ENCODE measurements around the gene CAP2. TPM values are rescaled to one million over a fixed set of nuclear protein-coding genes. Genes with fewer than 3 reads are reported as not detected.

CAP2 gene
- total and polyA plus RNA-seq, 2 experiments from 2014 or later = 6.7 to 9.1 TPM

DNA sequence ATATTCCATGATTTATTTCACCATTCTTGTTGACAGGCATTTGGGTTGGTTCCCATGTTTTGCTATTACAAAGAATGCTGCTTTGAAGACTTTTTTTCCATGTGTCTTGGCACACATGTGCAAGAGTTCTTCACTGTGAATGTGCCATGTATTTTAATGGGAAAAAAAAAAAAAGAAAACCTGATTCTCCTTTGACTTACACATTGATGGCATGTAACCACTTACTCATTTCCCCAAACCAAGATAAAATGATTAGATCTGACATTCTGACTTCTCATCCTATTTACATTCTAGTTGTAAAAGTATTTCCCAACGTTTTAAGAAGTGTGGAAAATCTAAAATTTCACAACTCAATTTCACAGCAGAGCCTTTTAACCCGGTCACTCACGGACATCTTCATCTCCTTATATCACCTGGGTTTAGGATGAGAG is 4.4 kb downstream of the CAP2 start:
- peaks cover 26% of the 10 kb centered on the region; the same call in 2 of the 3 replicates for H3K36me3 Mint-ChIP-seq (ENCODE audit: low read depth)
- H3K27me3 Mint-ChIP-seq (ENCODE audit: insufficient read depth, low read depth, poor library complexity) = peaks cover 8% of the 10 kb centered on the region
- peaks cover 48% of the 10 kb centered on the region for H3K79me2 ChIP-seq (replicated peaks; ENCODE audit: insufficient read depth)
- H3K27ac Mint-ChIP-seq = no peak overlapping the region
- H3K4me3 Mint-ChIP-seq = no peak overlapping the region
- H3K4me2 ChIP-seq = no peak overlapping the region
- H3F3A ChIP-seq (replicated peaks; ENCODE audit: low read depth) = no peaks in the 10 kb centered on the region
- peaks cover 6% of the 10 kb centered on the region; the same call in 1 of the 2 replicates for H3K4me1 ChIP-seq (ENCODE audit: insufficient read depth)
- no peaks in the 10 kb centered on the region for H4K20me1 ChIP-seq (replicated peaks; ENCODE audit: insufficient read depth)
- H3K4me1 Mint-ChIP-seq = peaks cover 9% of the 10 kb centered on the region; the same call in 2 of the 3 replicates
- H3K27me3 ChIP-seq (ENCODE audit: insufficient read depth) = no peaks in the 10 kb centered on the region
- H2AFZ ChIP-seq = no peak overlapping the region
- no peaks in the 10 kb centered on the region for H3K9me2 ChIP-seq (ENCODE audit: insufficient read depth)
- no peak overlapping the region for H3K4me3 ChIP-seq
- peaks cover 6% of the 10 kb centered on the region; the same call in 1 of the 3 replicates for H3K9me3 Mint-ChIP-seq
- TF ChIP-seq CREB1 (CRISPR knock-in tag; IDR thresholded peaks at IDR 0.05; ENCODE audit: low read depth) (no peak), EZH2 (IDR thresholded peaks at IDR 0.05; ENCODE audit: low read depth, unreplicated experiment) (no peak), POLR2AphosphoS5 (IDR thresholded peaks at IDR 0.05; ENCODE audit: low read depth) (no peak), STAT1 (IDR thresholded peaks at IDR 0.05; ENCODE audit: unreplicated experiment) (no peak), ZNF331 (CRISPR knock-in tag; IDR thresholded peaks at IDR 0.05; ENCODE audit: low read depth) (no peak), EZH2phosphoT487 (IDR thresholded peaks at IDR 0.05; ENCODE audit: unreplicated experiment) (no peak), NANOG (IDR thresholded peaks at IDR 0.05; ENCODE audit: borderline replicate concordance) (no peak), ZNF114 (CRISPR knock-in tag; IDR thresholded peaks at IDR 0.05) (no peak), JUNB (IDR thresholded peaks at IDR 0.05; ENCODE audit: unreplicated experiment) (no peak)
- TF ChIP-seq, protein P1, sequence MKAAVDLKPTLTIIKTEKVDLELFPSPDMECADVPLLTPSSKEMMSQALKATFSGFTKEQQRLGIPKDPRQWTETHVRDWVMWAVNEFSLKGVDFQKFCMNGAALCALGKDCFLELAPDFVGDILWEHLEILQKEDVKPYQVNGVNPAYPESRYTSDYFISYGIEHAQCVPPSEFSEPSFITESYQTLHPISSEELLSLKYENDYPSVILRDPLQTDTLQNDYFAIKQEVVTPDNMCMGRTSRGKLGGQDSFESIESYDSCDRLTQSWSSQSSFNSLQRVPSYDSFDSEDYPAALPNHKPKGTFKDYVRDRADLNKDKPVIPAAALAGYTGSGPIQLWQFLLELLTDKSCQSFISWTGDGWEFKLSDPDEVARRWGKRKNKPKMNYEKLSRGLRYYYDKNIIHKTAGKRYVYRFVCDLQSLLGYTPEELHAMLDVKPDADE (IDR thresholded peaks at IDR 0.05) = no peak
- TF ChIP-seq, protein P2, sequence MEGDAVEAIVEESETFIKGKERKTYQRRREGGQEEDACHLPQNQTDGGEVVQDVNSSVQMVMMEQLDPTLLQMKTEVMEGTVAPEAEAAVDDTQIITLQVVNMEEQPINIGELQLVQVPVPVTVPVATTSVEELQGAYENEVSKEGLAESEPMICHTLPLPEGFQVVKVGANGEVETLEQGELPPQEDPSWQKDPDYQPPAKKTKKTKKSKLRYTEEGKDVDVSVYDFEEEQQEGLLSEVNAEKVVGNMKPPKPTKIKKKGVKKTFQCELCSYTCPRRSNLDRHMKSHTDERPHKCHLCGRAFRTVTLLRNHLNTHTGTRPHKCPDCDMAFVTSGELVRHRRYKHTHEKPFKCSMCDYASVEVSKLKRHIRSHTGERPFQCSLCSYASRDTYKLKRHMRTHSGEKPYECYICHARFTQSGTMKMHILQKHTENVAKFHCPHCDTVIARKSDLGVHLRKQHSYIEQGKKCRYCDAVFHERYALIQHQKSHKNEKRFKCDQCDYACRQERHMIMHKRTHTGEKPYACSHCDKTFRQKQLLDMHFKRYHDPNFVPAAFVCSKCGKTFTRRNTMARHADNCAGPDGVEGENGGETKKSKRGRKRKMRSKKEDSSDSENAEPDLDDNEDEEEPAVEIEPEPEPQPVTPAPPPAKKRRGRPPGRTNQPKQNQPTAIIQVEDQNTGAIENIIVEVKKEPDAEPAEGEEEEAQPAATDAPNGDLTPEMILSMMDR (conservative IDR thresholded peaks at IDR 0.05; ENCODE audit: low read depth in 2 of 2) = no peak
- TF ChIP-seq, protein P3, sequence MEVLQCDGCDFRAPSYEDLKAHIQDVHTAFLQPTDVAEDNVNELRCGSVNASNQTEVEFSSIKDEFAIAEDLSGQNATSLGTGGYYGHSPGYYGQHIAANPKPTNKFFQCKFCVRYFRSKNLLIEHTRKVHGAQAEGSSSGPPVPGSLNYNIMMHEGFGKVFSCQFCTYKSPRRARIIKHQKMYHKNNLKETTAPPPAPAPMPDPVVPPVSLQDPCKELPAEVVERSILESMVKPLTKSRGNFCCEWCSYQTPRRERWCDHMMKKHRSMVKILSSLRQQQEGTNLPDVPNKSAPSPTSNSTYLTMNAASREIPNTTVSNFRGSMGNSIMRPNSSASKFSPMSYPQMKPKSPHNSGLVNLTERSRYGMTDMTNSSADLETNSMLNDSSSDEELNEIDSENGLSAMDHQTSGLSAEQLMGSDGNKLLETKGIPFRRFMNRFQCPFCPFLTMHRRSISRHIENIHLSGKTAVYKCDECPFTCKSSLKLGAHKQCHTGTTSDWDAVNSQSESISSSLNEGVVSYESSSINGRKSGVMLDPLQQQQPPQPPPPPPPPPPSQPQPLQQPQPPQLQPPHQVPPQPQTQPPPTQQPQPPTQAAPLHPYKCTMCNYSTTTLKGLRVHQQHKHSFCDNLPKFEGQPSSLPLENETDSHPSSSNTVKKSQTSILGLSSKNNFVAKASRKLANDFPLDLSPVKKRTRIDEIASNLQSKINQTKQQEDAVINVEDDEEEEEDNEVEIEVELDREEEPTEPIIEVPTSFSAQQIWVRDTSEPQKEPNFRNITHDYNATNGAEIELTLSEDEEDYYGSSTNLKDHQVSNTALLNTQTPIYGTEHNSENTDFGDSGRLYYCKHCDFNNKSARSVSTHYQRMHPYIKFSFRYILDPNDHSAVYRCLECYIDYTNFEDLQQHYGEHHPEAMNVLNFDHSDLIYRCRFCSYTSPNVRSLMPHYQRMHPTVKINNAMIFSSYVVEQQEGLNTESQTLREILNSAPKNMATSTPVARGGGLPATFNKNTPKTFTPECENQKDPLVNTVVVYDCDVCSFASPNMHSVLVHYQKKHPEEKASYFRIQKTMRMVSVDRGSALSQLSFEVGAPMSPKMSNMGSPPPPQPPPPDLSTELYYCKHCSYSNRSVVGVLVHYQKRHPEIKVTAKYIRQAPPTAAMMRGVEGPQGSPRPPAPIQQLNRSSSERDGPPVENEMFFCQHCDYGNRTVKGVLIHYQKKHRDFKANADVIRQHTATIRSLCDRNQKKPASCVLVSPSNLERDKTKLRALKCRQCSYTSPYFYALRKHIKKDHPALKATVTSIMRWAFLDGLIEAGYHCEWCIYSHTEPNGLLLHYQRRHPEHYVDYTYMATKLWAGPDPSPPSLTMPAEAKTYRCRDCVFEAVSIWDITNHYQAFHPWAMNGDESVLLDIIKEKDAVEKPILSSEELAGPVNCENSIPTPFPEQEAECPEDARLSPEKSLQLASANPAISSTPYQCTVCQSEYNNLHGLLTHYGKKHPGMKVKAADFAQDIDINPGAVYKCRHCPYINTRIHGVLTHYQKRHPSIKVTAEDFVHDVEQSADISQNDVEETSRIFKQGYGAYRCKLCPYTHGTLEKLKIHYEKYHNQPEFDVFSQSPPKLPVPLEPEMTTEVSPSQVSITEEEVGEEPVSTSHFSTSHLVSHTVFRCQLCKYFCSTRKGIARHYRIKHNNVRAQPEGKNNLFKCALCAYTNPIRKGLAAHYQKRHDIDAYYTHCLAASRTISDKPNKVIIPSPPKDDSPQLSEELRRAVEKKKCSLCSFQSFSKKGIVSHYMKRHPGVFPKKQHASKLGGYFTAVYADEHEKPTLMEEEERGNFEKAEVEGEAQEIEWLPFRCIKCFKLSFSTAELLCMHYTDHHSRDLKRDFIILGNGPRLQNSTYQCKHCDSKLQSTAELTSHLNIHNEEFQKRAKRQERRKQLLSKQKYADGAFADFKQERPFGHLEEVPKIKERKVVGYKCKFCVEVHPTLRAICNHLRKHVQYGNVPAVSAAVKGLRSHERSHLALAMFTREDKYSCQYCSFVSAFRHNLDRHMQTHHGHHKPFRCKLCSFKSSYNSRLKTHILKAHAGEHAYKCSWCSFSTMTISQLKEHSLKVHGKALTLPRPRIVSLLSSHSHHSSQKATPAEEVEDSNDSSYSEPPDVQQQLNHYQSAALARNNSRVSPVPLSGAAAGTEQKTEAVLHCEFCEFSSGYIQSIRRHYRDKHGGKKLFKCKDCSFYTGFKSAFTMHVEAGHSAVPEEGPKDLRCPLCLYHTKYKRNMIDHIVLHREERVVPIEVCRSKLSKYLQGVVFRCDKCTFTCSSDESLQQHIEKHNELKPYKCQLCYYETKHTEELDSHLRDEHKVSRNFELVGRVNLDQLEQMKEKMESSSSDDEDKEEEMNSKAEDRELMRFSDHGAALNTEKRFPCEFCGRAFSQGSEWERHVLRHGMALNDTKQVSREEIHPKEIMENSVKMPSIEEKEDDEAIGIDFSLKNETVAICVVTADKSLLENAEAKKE (CRISPR knock-in tag; IDR thresholded peaks at IDR 0.05) = no peak
- TF ChIP-seq, protein P4, sequence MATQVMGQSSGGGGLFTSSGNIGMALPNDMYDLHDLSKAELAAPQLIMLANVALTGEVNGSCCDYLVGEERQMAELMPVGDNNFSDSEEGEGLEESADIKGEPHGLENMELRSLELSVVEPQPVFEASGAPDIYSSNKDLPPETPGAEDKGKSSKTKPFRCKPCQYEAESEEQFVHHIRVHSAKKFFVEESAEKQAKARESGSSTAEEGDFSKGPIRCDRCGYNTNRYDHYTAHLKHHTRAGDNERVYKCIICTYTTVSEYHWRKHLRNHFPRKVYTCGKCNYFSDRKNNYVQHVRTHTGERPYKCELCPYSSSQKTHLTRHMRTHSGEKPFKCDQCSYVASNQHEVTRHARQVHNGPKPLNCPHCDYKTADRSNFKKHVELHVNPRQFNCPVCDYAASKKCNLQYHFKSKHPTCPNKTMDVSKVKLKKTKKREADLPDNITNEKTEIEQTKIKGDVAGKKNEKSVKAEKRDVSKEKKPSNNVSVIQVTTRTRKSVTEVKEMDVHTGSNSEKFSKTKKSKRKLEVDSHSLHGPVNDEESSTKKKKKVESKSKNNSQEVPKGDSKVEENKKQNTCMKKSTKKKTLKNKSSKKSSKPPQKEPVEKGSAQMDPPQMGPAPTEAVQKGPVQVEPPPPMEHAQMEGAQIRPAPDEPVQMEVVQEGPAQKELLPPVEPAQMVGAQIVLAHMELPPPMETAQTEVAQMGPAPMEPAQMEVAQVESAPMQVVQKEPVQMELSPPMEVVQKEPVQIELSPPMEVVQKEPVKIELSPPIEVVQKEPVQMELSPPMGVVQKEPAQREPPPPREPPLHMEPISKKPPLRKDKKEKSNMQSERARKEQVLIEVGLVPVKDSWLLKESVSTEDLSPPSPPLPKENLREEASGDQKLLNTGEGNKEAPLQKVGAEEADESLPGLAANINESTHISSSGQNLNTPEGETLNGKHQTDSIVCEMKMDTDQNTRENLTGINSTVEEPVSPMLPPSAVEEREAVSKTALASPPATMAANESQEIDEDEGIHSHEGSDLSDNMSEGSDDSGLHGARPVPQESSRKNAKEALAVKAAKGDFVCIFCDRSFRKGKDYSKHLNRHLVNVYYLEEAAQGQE (IDR thresholded peaks at IDR 0.05; ENCODE audit: unreplicated experiment) = no peak
- no peak overlapping the region for H3K27ac ChIP-seq (ENCODE audit: low read depth)
- ATAC-seq (no peak), DNase-seq (ENCODE audit: low spot score) (no peak)
- H3K36me3 ChIP-seq (ENCODE audit: insufficient read depth) = no peaks in the 10 kb centered on the region

Data from GM23338 (cell line).